CD4-positive, alpha-beta T cell treated with Interleukin-2 at 100 ng/mL for 4 hours (primary cell): ENCODE measurements around the gene RAF1.
"Not testable (repeated sequence)": the region's sequence is repeated elsewhere in the genome, so short reads cannot be mapped to it uniquely, and the experiment has no call there.

ENCODE experiments used
- DNase-seq: peaks from one replicate; pipeline ENCODE4 v3.0.0-alpha.2; 2020; ENCODE audit warnings: low spot score

RAF1 gene

DNA sequence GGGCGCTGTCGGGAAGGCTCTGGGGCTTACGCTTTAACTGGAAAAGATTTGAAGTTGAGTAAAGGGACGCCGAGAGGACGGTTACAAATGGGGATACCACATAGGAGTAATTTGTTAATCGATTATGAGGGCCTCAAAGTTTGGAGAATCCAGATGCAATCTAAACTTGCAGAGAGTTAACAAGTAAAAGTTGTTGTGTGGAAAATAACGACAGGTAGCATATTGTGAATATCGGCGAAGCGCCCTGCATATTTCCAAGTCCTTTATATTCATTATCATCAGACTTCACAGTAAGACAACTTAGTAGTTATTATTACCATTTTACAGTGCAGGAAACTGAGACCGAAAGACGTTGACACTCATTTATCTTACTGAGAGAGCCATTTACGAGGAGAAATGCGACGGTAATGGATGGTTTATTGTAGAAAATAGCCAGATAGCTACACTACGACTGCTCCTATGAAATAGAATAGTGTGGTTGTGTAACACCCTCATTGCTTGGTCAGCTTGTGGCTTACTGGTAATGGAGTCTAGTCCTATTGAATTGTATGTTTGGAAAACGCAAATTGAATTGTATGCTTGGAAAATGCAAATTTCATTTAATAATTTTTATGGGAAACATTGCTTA lies 106.3 kb downstream of the RAF1 start:
- no peak for DNase-seq

DNA sequence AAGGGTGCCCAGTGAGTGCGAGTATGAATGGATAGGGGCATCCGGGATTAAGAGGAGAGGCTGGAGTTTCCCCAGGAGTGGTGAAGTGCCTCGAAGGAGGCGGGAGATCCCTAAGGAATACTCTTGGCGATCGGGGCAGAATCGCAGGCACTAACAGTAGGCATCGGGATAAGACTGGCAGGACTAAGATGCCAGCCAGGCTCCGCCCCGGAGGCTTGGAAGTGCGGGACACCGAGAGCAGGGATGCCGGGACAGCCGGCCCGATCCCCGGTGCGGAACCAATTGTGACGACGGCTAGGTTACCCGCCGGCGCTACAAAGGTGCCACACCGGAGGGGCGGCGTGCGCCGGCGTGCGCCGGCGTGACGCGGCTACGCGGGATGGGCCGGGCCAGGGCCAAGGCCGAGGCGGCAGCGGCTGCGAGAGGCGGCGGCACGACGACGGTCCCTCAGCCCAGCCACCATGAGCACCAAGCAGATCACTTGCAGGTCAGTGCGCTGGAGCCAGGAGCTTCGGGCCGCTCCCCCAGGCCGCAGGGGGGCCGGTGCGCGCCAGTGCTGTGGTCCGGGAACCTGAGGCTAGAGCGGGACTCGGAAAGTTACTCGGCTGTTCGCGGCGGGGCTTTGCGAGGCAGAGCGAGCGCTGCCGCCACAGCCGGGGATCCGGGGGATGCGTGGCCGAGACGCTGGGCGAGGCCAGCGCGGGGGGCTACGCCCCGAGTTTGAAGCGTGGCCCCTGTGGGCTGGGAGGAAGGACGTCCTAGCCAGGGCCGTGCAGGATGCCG lies 107.0 kb downstream of the RAF1 start, which contains the start of gene MKRN2:
MKRN2 (plus strand) TSS at position 398 of the 783 bp plus-strand sequence; CDS start at position 462, 64 bp downstream.
- peak; percentile 86 for DNase-seq

DNA sequence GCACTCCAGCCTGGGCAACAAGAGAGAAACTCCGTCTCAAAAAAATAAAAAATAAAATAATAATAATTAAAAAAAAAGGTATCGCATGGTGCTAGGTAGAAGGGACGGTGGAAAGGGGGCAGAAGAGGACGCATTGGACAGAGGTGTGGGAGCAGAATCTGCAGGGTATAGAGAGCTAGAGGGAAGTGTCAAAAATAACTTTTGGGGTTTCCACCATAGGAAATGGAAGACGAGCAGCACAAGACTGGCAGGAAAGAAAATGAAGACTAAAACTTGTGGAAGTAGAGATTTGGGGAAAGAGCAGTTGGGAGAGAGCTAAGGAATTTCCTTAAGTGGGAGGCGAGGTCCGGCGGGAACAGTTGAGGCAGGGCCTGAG lies 107.6 kb downstream of the RAF1 start:
- peak; percentile 5 for DNase-seq

DNA sequence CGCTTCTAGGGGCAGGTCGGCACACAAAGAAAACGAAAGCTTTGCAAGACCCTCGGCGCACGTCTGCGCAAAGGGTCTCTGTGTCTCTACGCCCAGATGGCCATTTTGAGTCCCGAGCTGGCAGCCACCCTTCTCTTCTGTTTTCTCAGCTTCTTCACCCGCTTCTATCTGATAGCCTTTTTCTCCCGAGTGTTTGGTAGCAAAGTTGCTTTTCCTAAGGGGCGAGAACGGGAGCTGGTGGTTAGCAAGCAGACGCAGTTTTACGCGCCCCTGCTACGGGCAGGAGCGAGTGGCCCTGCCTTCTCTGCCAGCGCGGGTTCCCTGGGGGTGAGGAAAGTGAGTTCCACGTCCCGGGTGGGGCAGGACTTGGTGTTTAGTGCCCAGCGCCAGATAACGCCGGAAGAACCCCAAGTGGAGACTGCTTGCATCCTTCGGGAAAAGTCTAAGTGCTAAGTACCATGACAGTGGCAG lies 110.0 kb downstream of the RAF1 start:
- DNase-seq, result no peak

DNA sequence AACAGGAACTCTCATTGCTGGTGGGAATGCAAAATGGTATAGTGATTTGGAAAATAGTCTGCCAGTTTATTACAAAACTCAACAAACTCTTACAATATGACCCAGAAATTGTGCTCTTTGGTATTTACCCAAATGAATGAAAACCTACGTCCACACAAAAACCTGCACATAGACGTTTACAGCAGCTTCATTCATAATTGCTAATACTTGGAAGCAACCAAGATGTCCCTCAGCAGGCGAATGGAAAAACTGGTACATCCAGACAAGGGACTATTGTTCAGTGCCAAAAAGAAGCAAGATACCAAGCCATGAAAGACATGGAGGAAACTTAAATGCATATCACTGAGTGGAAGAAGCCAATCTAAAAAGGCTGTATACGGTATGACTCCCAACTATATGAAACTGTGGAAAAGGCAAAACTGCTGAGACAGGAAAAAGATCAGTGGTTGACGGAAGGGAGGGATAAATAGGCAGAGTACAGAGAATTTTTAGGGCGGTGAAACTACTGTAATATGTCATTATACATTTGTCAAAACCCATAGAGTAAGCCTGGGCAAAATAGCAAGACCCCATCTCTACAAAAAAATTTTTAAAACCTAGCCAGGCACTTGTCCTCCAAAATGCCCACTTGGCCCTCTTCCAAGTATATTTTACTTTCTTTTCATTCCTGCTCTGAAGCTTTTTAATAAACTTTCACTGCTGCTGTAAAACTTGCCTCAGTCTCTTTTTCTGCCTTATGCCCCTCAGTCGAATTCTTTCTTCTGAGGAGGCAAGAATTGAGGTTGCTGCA lies 113.8 kb downstream of the RAF1 start:
- no peak for DNase-seq

DNA sequence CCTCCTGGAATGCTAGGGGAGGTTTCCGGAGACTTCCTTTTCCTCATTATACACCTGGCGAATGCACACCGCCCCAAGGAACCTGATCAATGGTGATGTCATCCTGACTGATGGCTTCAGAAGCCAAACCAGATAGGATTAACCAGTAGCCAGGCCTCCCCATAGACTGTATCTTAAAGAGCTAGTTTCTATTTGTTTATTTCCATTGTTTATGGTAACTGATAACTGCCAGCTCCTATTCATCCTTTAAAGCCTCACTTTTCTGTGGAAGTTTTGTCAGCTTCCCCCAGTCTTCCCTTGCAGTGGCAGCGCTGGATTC lies 118.5 kb downstream of the RAF1 start, which contains the start of gene MKRN2OS:
MKRN2OS (minus strand) TSS at position 27 of the 319 bp plus-strand sequence. CDS start 35 bp downstream, outside the sequence.
- DNase-seq, result no peak

DNA sequence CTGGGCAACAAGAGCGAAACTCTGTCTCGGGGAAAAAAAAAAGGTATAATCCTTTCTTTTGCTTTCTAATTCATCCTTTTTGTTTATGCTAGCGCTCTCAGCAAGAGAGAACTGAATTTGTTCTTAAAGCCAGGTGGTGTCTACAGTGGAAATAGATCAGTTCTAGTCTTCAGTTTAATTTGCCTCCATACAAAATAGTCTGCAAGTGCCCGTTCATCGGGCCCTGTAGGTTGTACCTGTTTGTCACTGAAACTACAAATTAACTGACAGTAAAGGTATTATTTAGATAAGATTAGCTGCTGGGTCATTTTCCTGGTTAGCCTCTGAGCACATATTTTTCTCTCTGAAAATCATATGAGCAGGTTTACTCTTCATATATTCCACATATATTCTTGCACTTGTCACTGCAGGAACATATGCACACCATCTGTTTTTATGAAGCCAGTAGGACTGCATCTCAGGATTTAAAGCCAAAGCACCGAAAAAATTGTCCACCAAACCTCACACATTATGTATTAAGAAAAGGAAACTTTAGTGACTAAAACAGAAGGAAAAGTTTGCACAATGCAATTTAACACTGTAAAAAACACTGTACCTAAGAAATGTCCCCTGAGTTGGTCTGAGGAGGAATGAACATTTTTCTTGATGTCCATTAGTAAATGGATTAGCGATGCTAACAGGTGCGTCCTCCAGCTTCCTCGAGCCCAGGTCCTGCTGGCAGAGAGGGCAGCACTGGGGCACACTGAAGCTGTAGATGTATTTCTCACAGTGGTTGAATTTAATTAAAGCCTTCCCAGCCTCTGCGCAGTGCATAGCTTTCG lies 119.1 kb downstream of the RAF1 start:
- no peak for DNase-seq

DNA sequence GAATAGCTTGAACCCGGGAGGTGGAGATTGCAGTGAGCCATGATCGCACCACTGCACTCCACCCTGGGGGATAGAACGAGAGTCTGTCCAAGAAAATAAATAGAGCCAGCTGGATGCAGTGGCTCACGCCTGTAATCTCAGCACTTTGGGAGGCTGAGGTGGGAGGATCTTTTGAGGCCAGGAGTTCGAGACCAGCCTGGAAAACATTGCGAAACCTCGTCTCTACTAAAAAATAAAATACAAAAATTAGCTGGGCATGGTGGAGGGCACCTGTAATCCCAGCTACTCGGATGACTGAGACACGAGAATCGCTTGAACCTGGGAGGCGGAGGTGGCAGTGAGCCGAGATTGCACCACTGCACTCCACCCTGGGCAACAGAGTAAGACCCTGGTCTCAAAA lies 120.4 kb downstream of the RAF1 start:
- not testable (repeated sequence) for DNase-seq

DNA sequence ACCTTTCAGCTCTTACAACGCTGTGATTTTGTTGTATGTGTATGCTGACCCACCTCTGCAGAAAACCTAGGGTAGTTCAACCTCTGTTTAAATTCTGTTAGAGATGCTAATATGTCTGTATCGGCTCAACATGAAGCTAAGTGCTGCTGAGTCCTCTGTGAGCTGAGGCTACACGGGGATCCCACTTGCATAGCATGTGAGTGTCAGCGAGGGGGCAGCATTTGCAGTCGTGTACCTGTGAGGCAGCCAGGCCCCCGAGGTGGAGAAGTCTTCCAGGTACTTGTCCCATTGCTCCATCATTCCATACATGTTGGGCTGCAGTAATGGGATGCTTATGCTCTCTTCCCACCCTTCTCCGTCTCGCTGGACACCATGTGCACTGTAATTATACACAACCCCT lies 122.3 kb downstream of the RAF1 start:
- DNase-seq, result no peak

DNA sequence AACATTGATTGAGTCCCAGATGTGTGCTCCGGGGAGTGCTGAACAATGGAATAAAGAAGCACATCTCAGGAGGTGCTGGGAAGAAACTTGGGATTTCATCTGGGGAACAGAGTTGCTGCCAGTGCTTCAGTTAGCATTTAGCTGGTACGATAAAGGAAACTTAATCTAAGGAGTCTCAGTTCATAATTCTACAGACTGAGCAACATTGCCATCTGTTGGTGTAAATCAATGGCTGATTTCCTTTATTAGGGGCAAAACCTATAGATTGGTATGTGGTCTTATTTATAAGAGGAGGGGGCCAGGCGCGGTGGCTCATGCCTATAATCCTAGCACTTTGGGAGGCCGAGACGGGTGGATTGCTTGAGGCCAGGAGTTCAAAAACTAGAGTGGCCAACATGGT lies 127.5 kb downstream of the RAF1 start:
- no peak for DNase-seq
